ENCODE results near the gene PHEX.
A peak's percentile ranks its signal among the peaks of the same experiment; 100 is the strongest.

PHEX gene

DNA sequence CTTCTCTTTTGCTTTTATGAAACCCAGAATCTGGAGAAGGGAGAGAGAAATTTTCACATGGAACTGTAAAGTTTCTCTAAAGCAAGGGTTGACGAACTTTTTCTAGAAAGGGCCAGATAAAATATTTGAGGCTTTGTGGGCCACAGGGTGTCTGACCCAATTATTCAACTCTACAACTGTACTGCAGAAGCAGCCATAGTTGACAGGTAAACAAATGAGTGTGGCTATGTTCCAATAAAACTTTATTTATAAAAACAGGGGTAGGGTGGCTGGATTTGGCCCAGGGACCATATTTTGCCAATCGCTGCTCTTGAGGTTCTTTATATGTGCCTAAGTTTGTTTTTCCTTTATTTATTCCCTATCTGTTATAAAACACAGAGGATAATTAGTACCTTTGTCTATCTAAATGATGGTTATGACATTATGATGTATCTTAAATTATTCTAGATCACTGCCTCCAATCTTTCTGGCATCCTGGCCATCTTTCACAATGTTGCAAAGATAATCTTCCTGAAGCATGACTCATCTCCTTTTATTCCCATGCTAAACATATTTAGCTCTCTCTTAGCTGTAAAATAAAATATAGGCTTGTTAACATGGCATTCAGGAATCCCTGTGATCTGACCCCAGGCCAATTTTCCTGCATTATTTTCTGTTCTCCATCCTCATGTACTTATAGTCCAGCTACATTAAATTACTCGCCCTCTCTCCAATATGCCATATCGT lies 133.8 kb downstream of the PHEX start:
- H3K9me3 ChIP-seq (ENCODE audit: control insufficient read depth, low read length): no peaks in the 10 kb centered on the region
- no peak overlapping the region for H3K18ac ChIP-seq (ENCODE audit: low read depth in 1 of 2, low read length in 2 of 2)
- 100% methylated on average over 1 of the region's 4 CpGs for WGBS
- no peak overlapping the region for H3K9ac ChIP-seq (ENCODE audit: low read length)
- H3K27ac ChIP-seq (ENCODE audit: low read length, poor library complexity, severe bottlenecking): no peak overlapping the region
- H2BK5ac ChIP-seq (ENCODE audit: low read depth, low read length, poor library complexity, severe bottlenecking): no peak overlapping the region
- H3K4ac ChIP-seq (ENCODE audit: low read depth in 1 of 2, low read length in 2 of 2): no peak overlapping the region
- H3K36me3 ChIP-seq (ENCODE audit: control insufficient read depth in 1 of 2, insufficient read depth in 2 of 2, low read depth in 1 of 2, low read length in 2 of 2): no peaks in the 10 kb centered on the region
- H3K4me3 ChIP-seq (ENCODE audit: insufficient read depth in 1 of 2, low read depth in 1 of 2, low read length in 2 of 2): no peak overlapping the region
- H3K79me1 ChIP-seq (replicated peaks; ENCODE audit: low read length, poor library complexity, severe bottlenecking): no peaks in the 10 kb centered on the region
- no peak overlapping the region for H2AFZ ChIP-seq (ENCODE audit: low read depth, low read length)
- H3K14ac ChIP-seq (ENCODE audit: low read length in 2 of 2): no peak overlapping the region
- no peaks in the 10 kb centered on the region for H3K4me1 ChIP-seq (ENCODE audit: control insufficient read depth, insufficient read depth, low read depth, low read length)
- no peak overlapping the region for H3K23ac ChIP-seq (ENCODE audit: low read length in 2 of 2)
- no peak overlapping the region for H3K4me2 ChIP-seq (ENCODE audit: low read length, poor library complexity, severe bottlenecking)
- H2AK5ac ChIP-seq (ENCODE audit: low read length, severe bottlenecking): no peak overlapping the region
- H2BK15ac ChIP-seq (ENCODE audit: low read depth, poor library complexity, severe bottlenecking): no peak overlapping the region
- no peak overlapping the region for H2BK12ac ChIP-seq (ENCODE audit: low read length in 2 of 2)
- H4K91ac ChIP-seq (ENCODE audit: low read length): no peak overlapping the region
- no peak overlapping the region for H2BK120ac ChIP-seq (ENCODE audit: low read depth, low read length)
- H3K27me3 ChIP-seq (ENCODE audit: control insufficient read depth in 1 of 2, insufficient read depth in 1 of 2, low read length in 2 of 2): no peaks in the 10 kb centered on the region
- no peak overlapping the region for H4K8ac ChIP-seq (ENCODE audit: low read length)
- peak; percentile 10 for DNase-seq

DNA sequence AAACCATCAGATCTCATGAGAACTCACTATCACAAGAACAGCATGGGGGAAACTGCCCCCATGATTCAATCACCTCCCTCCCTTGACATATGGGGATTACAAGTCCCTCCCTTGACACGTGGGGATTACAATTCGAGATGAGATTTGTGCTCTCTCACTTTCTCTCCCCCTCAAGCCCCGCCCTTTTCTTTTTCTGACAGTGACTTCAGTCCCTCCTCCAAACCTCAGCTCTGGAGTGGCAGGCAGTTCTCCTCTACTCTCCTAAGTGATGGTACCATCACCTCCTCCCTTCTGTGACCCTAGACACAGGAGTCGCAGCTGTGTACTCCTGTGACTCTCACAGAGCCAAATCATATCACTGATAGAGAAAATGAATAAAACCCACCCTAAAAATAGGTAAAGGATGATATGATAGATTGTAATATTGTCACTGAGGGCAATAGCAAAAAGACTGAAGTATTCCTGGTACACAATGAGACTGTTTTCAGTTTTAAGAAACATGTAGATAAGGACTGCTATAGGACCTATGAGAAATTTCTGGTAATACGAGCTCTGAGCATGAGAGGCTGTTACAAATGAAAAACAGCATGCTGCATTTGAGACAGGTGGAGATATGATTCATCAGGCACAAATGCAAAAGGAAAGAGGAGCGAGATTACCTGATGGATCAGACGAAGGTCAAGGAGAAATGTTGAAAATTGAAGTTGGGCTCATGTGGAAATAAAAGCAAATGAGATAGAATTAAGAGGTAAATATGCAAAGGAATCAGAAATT lies 139.3 kb downstream of the PHEX start:
- no peak overlapping the region for H3K23ac ChIP-seq (ENCODE audit: low read length in 2 of 2)
- H2BK12ac ChIP-seq (ENCODE audit: low read length in 2 of 2): no peak overlapping the region
- no peak overlapping the region for H2BK120ac ChIP-seq (ENCODE audit: low read depth, low read length)
- no peak overlapping the region for H3K4ac ChIP-seq (ENCODE audit: low read depth in 1 of 2, low read length in 2 of 2)
- no peaks in the 10 kb centered on the region for H3K36me3 ChIP-seq (ENCODE audit: control insufficient read depth in 1 of 2, insufficient read depth in 2 of 2, low read depth in 1 of 2, low read length in 2 of 2)
- no peak overlapping the region for H4K91ac ChIP-seq (ENCODE audit: low read length)
- H3K9ac ChIP-seq (ENCODE audit: low read length): no peak overlapping the region
- H3K4me1 ChIP-seq (ENCODE audit: control insufficient read depth, insufficient read depth, low read depth, low read length): no peaks in the 10 kb centered on the region
- H3K18ac ChIP-seq (ENCODE audit: low read depth in 1 of 2, low read length in 2 of 2): no peak overlapping the region
- no peak overlapping the region for H3K14ac ChIP-seq (ENCODE audit: low read length in 2 of 2)
- H3K4me3 ChIP-seq (ENCODE audit: insufficient read depth in 1 of 2, low read depth in 1 of 2, low read length in 2 of 2): no peak overlapping the region
- peaks cover 0 to 5% of the 10 kb centered on the region in 2 experiments for H3K27me3 ChIP-seq (ENCODE audit: control insufficient read depth in 1 of 2, insufficient read depth in 1 of 2, low read length in 2 of 2)
- DNase-seq: no peak
- no peaks in the 10 kb centered on the region for H3K79me1 ChIP-seq (replicated peaks; ENCODE audit: low read length, poor library complexity, severe bottlenecking)
- no peak overlapping the region for H2BK5ac ChIP-seq (ENCODE audit: low read depth, low read length, poor library complexity, severe bottlenecking)
- H3K4me2 ChIP-seq (ENCODE audit: low read length, poor library complexity, severe bottlenecking): no peak overlapping the region
- H2AK5ac ChIP-seq (ENCODE audit: low read length, severe bottlenecking): no peak overlapping the region
- WGBS: 82% methylated on average over 6 of the region's 7 CpGs
- no peak overlapping the region for H3K27ac ChIP-seq (ENCODE audit: low read length, poor library complexity, severe bottlenecking)
- no peak overlapping the region for H2BK15ac ChIP-seq (ENCODE audit: low read depth, poor library complexity, severe bottlenecking)
- H2AFZ ChIP-seq (ENCODE audit: low read depth, low read length): no peak overlapping the region
- no peaks in the 10 kb centered on the region for H3K9me3 ChIP-seq (ENCODE audit: control insufficient read depth, low read length)
- H4K8ac ChIP-seq (ENCODE audit: low read length): no peak overlapping the region

DNA sequence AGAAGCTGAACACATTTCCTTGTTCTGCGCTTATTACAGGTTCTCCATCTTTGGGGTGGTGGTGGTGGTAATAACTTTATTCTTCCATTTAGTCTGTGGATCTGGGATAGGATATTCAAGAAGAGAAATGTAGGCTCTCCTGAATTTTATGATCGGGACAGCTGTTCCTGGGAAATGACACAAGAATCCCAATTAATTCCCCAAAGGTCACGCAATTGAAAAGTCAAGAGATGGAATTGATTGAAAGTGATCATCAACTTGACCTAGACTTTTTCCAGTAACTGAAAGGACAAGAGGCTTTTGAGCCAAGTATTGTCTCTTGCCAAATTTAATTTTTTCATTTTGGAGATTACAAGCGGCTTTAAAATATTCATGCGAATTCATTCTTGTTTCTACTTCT lies 141.8 kb downstream of the PHEX start:
- H3K79me1 ChIP-seq (replicated peaks; ENCODE audit: low read length, poor library complexity, severe bottlenecking): no peaks in the 10 kb centered on the region
- peaks cover 0 to 5% of the 10 kb centered on the region in 2 experiments for H3K27me3 ChIP-seq (ENCODE audit: control insufficient read depth in 1 of 2, insufficient read depth in 1 of 2, low read length in 2 of 2)
- no peak for DNase-seq

GRCh38 chrX:22177950-22178515 lies 145.9 kb downstream of the PHEX start:
- H3K23ac ChIP-seq (ENCODE audit: low read length in 2 of 2): no peak overlapping the region
- no peak overlapping the region for H3K4ac ChIP-seq (ENCODE audit: low read depth in 1 of 2, low read length in 2 of 2)
- H2AK5ac ChIP-seq (ENCODE audit: low read length, severe bottlenecking): no peak overlapping the region
- no peak overlapping the region for H3K9ac ChIP-seq (ENCODE audit: low read length)
- H3K4me1 ChIP-seq (ENCODE audit: control insufficient read depth, insufficient read depth, low read depth, low read length): no peaks in the 10 kb centered on the region
- no peak overlapping the region for H2BK5ac ChIP-seq (ENCODE audit: low read depth, low read length, poor library complexity, severe bottlenecking)
- no peaks in the 10 kb centered on the region for H3K79me1 ChIP-seq (replicated peaks; ENCODE audit: low read length, poor library complexity, severe bottlenecking)
- H3K27ac ChIP-seq (ENCODE audit: low read length, poor library complexity, severe bottlenecking): no peak overlapping the region
- H3K14ac ChIP-seq (ENCODE audit: low read length in 2 of 2): no peak overlapping the region
- no peak overlapping the region for H3K4me2 ChIP-seq (ENCODE audit: low read length, poor library complexity, severe bottlenecking)
- no peak for DNase-seq
- WGBS: 98% methylated on average over 5 of the region's 7 CpGs
- peaks cover 0 to 2% of the 10 kb centered on the region in 2 experiments for H3K27me3 ChIP-seq (ENCODE audit: control insufficient read depth in 1 of 2, insufficient read depth in 1 of 2, low read length in 2 of 2)
- no peak overlapping the region for H4K91ac ChIP-seq (ENCODE audit: low read length)
- no peak overlapping the region for H4K8ac ChIP-seq (ENCODE audit: low read length)
- H2BK15ac ChIP-seq (ENCODE audit: low read depth, poor library complexity, severe bottlenecking): no peak overlapping the region
- no peak overlapping the region for H2AFZ ChIP-seq (ENCODE audit: low read depth, low read length)
- no peaks in the 10 kb centered on the region for H3K9me3 ChIP-seq (ENCODE audit: control insufficient read depth, low read length)
- H3K36me3 ChIP-seq (ENCODE audit: control insufficient read depth in 1 of 2, insufficient read depth in 2 of 2, low read depth in 1 of 2, low read length in 2 of 2): no peaks in the 10 kb centered on the region
- no peak overlapping the region for H3K4me3 ChIP-seq (ENCODE audit: insufficient read depth in 1 of 2, low read depth in 1 of 2, low read length in 2 of 2)
- no peak overlapping the region for H2BK120ac ChIP-seq (ENCODE audit: low read depth, low read length)
- H2BK12ac ChIP-seq (ENCODE audit: low read length in 2 of 2): no peak overlapping the region
- H3K18ac ChIP-seq (ENCODE audit: low read depth in 1 of 2, low read length in 2 of 2): no peak overlapping the region

More for the DNA sequence above, 141.8 kb downstream of the PHEX start:
- Histone ChIP-seq H2AK5ac (ENCODE audit: low read length, severe bottlenecking) (no peak overlapping the region), H3K9ac (ENCODE audit: low read length) (no peak overlapping the region), H4K8ac (ENCODE audit: low read length) (no peak overlapping the region), H2BK15ac (ENCODE audit: low read depth, poor library complexity, severe bottlenecking) (no peak overlapping the region), H3K18ac (ENCODE audit: low read depth in 1 of 2, low read length in 2 of 2) (no peak overlapping the region), H2BK12ac (ENCODE audit: low read length in 2 of 2) (no peak overlapping the region), H4K91ac (ENCODE audit: low read length) (no peak overlapping the region), H3K9me3 (ENCODE audit: control insufficient read depth, low read length) (no peaks in the 10 kb centered on the region), H2AFZ (ENCODE audit: low read depth, low read length) (no peak overlapping the region), H3K14ac (ENCODE audit: low read length in 2 of 2) (no peak overlapping the region), H2BK120ac (ENCODE audit: low read depth, low read length) (no peak overlapping the region), H3K23ac (ENCODE audit: low read length in 2 of 2) (no peak overlapping the region), H3K4me3 (ENCODE audit: insufficient read depth in 1 of 2, low read depth in 1 of 2, low read length in 2 of 2) (no peak overlapping the region), H3K4me1 (ENCODE audit: control insufficient read depth, insufficient read depth, low read depth, low read length) (no peaks in the 10 kb centered on the region), H3K4me2 (ENCODE audit: low read length, poor library complexity, severe bottlenecking) (no peak overlapping the region), H3K36me3 (ENCODE audit: control insufficient read depth in 1 of 2, insufficient read depth in 2 of 2, low read depth in 1 of 2, low read length in 2 of 2) (no peaks in the 10 kb centered on the region), H2BK5ac (ENCODE audit: low read depth, low read length, poor library complexity, severe bottlenecking) (no peak overlapping the region), H3K27ac (ENCODE audit: low read length, poor library complexity, severe bottlenecking) (no peak overlapping the region), H3K4ac (ENCODE audit: low read depth in 1 of 2, low read length in 2 of 2) (no peak overlapping the region)
- WGBS: 100% methylated on average over 1 of the region's 5 CpGs
